Hepatocyte (in vitro differentiated cells): ENCODE results near the gene CFAP141. TPM values are rescaled to one million over a fixed set of nuclear protein-coding genes. Genes with fewer than 3 reads are reported as not detected.
A peak's percentile ranks its signal among the peaks of the same experiment; 100 is the strongest.

Experiments used
- DNase-seq: peaks from one replicate; pipeline ENCODE4 v3.0.0-alpha.2; 2016; ENCODE audit warnings: low spot score
- H2AFZ ChIP-seq: fragments of 200-600 bp; sonication (generic); 2 replicates; pipeline ENCODE4 v1.6.0; 2016; ENCODE audit warnings: antibody characterized with exemption, mild to moderate bottlenecking
- H3K27ac ChIP-seq: fragments of 200-600 bp; sonication (generic); 2 replicates; pipeline ENCODE4 v1.5.1; 2016; ENCODE audit warnings: mild to moderate bottlenecking
- H3K27me3 ChIP-seq: fragments of 200-600 bp; sonication (generic); 2 replicates; pipeline ENCODE4 v1.6.1; 2016
- H3K36me3 ChIP-seq: fragments of 200-600 bp; sonication (generic); replicated peaks from 2 replicates; pipeline ENCODE4 v1.5.1; 2016; ENCODE audit warnings: low read depth; ENCODE audit not compliant: insufficient read depth
- H3K4me1 ChIP-seq: fragments of 200-600 bp; sonication (generic); 2 replicates; pipeline ENCODE4 v1.5.1; 2016; ENCODE audit warnings: mild to moderate bottlenecking, moderate library complexity; ENCODE audit not compliant: insufficient read depth
- H3K4me2 ChIP-seq: fragments of 200-600 bp; sonication (generic); 2 replicates; pipeline ENCODE4 v1.6.0; 2016
- H3K4me3 ChIP-seq: fragments of 200-600 bp; sonication (generic); 2 replicates; pipeline ENCODE4 v1.5.1; 2016; ENCODE audit warnings: mild to moderate bottlenecking
- H3K79me2 ChIP-seq: fragments of 200-600 bp; sonication (generic); 2 replicates; pipeline ENCODE4 v1.6.0; 2017; ENCODE audit warnings: mild to moderate bottlenecking
- H3K9me2 ChIP-seq: fragments of 200-600 bp; sonication (generic); replicated peaks from 2 replicates; pipeline ENCODE4 v1.6.0; 2017; ENCODE audit warnings: mild to moderate bottlenecking; ENCODE audit not compliant: insufficient read depth
- H3K9me3 ChIP-seq: fragments of 200-600 bp; sonication (generic); 2 replicates; pipeline ENCODE4 v1.5.1; 2016; ENCODE audit warnings: low read depth, mild to moderate bottlenecking
- H4K20me1 ChIP-seq: fragments of 200-600 bp; sonication (generic); 2 replicates; pipeline ENCODE4 v1.6.0; 2016; ENCODE audit warnings: mild to moderate bottlenecking; ENCODE audit not compliant: insufficient read depth, poor library complexity, severe bottlenecking
- EZH2 ChIP-seq: fragments of 200-600 bp; sonication (generic); IDR thresholded peaks from 2 replicates; pipeline ENCODE4 v1.6.1; 2016; ENCODE audit warnings: antibody characterized with exemption, mild to moderate bottlenecking, borderline replicate concordance
- EZH2phosphoT487 ChIP-seq: fragments of 200-600 bp; sonication (generic); IDR thresholded peaks from one replicate; pipeline ENCODE4 v1.6.1; 2018; ENCODE audit warnings: antibody characterized with exemption, mild to moderate bottlenecking, low read depth, moderate library complexity; ENCODE audit not compliant: unreplicated experiment, severe bottlenecking
- WGBS: methylation state at CpG from one replicate; pipeline ENCODE4 v1.1.6; 2016; ENCODE audit warnings: low lambda C conversion rate; ENCODE audit errors: missing lambda C conversion rate; 5-methylcytosine and 5-hydroxymethylcytosine counted together
- polyA plus RNA-seq: library from polyadenylated mRNA; unstranded; fragments of >200 nt; fragmentation: Nextera tagmentation; extraction: Ambion mirVana; gene quantifications from 2 replicates; pipeline ENCODE4 v1.2.1, GENCODE V29; 2016
- total RNA-seq: library from RNA; depleted of rRNA; stranded (reverse); fragments of >200 nt; gene quantifications from 2 replicates; pipeline ENCODE4 v1.2.3, GENCODE V29; 2014
- TF ChIP-seq, protein P1 (sequence below): fragments of 200-600 bp; sonication (generic); IDR thresholded peaks from 2 replicates; pipeline ENCODE4 v1.5.1; 2016; ENCODE audit warnings: antibody characterized with exemption, mild to moderate bottlenecking; ENCODE audit not compliant: poor library complexity

Gene CFAP141
- total and polyA plus RNA-seq, 2 experiments from 2014 or later: not detected

DNA sequence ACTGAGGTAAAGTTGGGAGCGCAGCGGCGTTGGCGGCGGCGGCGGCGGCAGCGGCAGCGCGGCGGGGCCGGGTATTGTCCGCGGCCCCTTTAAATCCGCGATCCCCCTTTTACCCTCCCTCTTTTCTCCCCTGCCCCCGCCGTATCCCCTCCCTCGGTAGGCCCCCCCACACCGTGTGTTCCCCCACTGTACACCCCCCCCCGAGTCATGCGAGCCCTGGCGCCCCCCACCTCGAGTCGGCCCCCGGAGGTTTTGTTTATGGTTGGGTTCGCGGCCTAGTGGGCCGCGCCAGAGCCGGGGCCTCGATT lies 14.8 kb upstream of the CFAP141 start:
- peaks cover 91% of the 10 kb centered on the region for H3K79me2 ChIP-seq
- no peak for DNase-seq
- peak overlapping the region; percentile 85 for H3K4me2 ChIP-seq
- 6% methylated on average over 8 of the region's 33 CpGs for WGBS
- H3K27me3 ChIP-seq: no peaks in the 10 kb centered on the region
- H3K36me3 ChIP-seq: no peaks in the 10 kb centered on the region
- peak overlapping the region; percentile 29 for H2AFZ ChIP-seq
- H3K27ac ChIP-seq: peak overlapping the region; percentile 100
- peaks cover 30% of the 10 kb centered on the region for H3K4me1 ChIP-seq
- TF ChIP-seq, protein P1, sequence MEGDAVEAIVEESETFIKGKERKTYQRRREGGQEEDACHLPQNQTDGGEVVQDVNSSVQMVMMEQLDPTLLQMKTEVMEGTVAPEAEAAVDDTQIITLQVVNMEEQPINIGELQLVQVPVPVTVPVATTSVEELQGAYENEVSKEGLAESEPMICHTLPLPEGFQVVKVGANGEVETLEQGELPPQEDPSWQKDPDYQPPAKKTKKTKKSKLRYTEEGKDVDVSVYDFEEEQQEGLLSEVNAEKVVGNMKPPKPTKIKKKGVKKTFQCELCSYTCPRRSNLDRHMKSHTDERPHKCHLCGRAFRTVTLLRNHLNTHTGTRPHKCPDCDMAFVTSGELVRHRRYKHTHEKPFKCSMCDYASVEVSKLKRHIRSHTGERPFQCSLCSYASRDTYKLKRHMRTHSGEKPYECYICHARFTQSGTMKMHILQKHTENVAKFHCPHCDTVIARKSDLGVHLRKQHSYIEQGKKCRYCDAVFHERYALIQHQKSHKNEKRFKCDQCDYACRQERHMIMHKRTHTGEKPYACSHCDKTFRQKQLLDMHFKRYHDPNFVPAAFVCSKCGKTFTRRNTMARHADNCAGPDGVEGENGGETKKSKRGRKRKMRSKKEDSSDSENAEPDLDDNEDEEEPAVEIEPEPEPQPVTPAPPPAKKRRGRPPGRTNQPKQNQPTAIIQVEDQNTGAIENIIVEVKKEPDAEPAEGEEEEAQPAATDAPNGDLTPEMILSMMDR: no peak
- no peak for TF ChIP-seq EZH2phosphoT487
- no peak for TF ChIP-seq EZH2
- H3K4me3 ChIP-seq: peak overlapping the region; percentile 71
- H3K9me3 ChIP-seq: no peaks in the 10 kb centered on the region
- H4K20me1 ChIP-seq: peaks cover 53% of the 10 kb centered on the region
- H3K9me2 ChIP-seq: no peaks in the 10 kb centered on the region

DNA sequence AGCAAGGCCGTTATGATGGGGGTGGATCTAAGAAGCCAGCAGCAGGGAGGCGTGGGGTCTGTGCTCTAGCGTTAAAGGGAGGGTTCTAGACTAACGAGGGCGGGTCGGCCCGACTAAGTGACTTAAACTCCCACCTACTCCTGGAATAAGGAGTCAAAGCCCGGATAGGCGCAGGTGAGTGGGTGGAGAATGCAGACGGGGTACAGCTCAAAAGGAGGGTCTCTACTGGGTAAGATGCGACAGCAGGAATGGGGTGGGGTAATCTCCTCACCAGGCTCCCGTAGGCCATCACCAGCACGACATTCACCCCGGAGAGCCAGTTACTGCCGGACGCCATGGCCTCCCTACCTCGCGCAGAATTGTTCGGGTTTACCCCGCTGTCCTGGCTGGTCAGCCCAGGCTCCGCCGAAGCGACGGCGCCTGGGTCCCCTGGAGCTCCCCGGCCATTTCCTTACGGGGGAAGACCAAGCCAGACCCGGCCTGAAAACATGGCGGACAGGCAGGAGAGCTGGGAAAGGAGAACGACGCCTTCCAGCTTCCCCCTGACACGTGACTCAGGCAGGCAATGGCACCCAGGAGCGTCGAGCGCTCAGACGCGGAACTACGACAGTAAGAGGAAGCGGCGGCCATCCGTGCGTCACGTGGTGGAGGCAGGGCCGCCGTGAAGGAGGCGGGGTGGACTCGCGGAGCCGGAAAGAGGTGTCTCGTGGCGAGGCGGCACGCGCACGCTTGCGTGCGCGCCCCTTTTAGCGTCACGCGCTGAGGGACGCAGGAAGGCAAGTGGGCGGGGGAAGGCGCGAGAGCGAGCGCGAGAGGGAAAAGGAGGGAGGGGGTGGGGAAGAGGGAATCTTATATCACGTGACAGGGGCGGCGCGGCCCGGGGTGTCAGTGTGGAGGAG lies 14.2 kb upstream of the CFAP141 start, which contains the start of gene UBAP2L:
UBAP2L (plus strand) TSS at position 885 of the 899 bp plus-strand sequence. CDS start 4,169 bp downstream, outside the sequence.
- under 1% methylated on average over 58 of the region's 73 CpGs for WGBS
- Histone ChIP-seq H3K79me2 (peaks cover 89% of the 10 kb centered on the region), H3K9me2 (no peaks in the 10 kb centered on the region), H2AFZ (peak within 1 kb of the TSS; percentile 41), H3K4me1 (peaks cover 30% of the 10 kb centered on the region), H3K4me2 (peak within 1 kb of the TSS; percentile 85), H3K27me3 (no peaks in the 10 kb centered on the region), H3K9me3 (no peaks in the 10 kb centered on the region), H3K27ac (peak within 1 kb of the TSS; percentile 100), H4K20me1 (peaks cover 47% of the 10 kb centered on the region), H3K36me3 (no peaks in the 10 kb centered on the region), H3K4me3 (peak within 1 kb of the TSS; percentile 71)
- DNase-seq: peak; percentile 99
- no peak for TF ChIP-seq EZH2
- no peak for TF ChIP-seq EZH2phosphoT487
- TF ChIP-seq, protein P1: no peak

DNA sequence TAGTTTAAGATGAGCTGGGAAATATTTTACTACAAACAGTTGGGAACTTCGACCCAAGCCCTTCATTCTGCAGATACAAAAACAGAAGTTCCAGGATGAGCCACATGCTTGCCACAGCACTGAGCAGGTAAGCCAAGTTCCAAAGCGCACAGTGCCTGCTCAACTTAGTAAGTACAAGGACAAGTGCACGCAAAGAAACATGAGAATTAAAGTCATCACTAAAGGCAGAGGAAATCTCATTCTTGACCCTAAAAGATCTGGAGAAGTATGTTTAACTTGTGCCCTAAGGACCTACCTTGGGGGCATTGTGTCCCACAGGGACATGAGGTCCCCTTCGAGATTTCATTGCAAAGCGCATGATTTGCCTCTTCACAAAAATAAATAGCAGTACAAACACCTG lies 13.4 kb upstream of the CFAP141 start:
- H3K4me1 ChIP-seq: peaks cover 30% of the 10 kb centered on the region

More for the DNA sequence above, 13.4 kb upstream of the CFAP141 start:
- H3K9me3 ChIP-seq: no peaks in the 10 kb centered on the region
- no peak overlapping the region for H2AFZ ChIP-seq
- WGBS: 17% methylated on average over 5 of the region's 5 CpGs
- no peak for TF ChIP-seq EZH2phosphoT487
- TF ChIP-seq EZH2: no peak
- TF ChIP-seq, protein P1: no peak
- no peaks in the 10 kb centered on the region for H3K27me3 ChIP-seq
- DNase-seq: peak; percentile 39
- peaks cover 88% of the 10 kb centered on the region for H3K79me2 ChIP-seq
- H3K4me2 ChIP-seq: peak overlapping the region; percentile 84
- H3K4me3 ChIP-seq: peak overlapping the region; percentile 51
- no peaks in the 10 kb centered on the region for H3K9me2 ChIP-seq
- H3K27ac ChIP-seq: peak overlapping the region; percentile 98
- H3K36me3 ChIP-seq: no peaks in the 10 kb centered on the region
- peaks cover 42% of the 10 kb centered on the region for H4K20me1 ChIP-seq
